Stimulated activated CD4-positive, alpha-beta T cell treated with anti-CD3 and anti-CD28 coated beads, Interleukin-4, amount 100 ng/mL, for 4 hours (primary cell): ENCODE results near the gene KCNH1.
"Not testable (repeated sequence)": the region's sequence is repeated elsewhere in the genome, so short reads cannot be mapped to it uniquely, and the experiment has no call there.

ENCODE experiments used
- DNase-seq, 2 experiments: peaks; one replicate each; pipeline ENCODE4 v3.0.0-alpha.2; 2020

KCNH1 gene

GRCh38 chr1:211007830-211008229, 126.1 kb downstream of the KCNH1 start:
- DNase-seq = no peak

- not testable (repeated sequence) for DNase-seq
Observed at GRCh38 chr1:210995931-210996330, 138.0 kb downstream of the KCNH1 start.

GRCh38 chr1:210992837-210993236, 141.1 kb downstream of the KCNH1 start:
- DNase-seq = no peak

GRCh38 chr1:210989905-210990304, 144.0 kb downstream of the KCNH1 start:
- DNase-seq = no peak

GRCh38 chr1:210981490-210981889, 152.5 kb downstream of the KCNH1 start:
- DNase-seq = no peak

- no peak for DNase-seq
Observed at GRCh38 chr1:210980082-210980481, 153.9 kb downstream of the KCNH1 start.

- no peak for DNase-seq
Observed at GRCh38 chr1:210978974-210979354, 155.0 kb downstream of the KCNH1 start.

GRCh38 chr1:210978316-210978973, 155.5 kb downstream of the KCNH1 start:
- DNase-seq = no peak

GRCh38 chr1:210951279-210951678, 182.7 kb downstream of the KCNH1 start:
- no peak for DNase-seq

GRCh38 chr1:210949940-210950546, 183.9 kb downstream of the KCNH1 start:
- peak; percentile 31 to 48 for DNase-seq

GRCh38 chr1:210949489-210949888, 184.5 kb downstream of the KCNH1 start:
- DNase-seq = no peak

GRCh38 chr1:210949039-210949438, 184.9 kb downstream of the KCNH1 start:
- DNase-seq = no peak

GRCh38 chr1:210944252-210944651, 189.7 kb downstream of the KCNH1 start:
- DNase-seq = no peak

- DNase-seq = no peak
Observed at GRCh38 chr1:210942513-210942912, 191.4 kb downstream of the KCNH1 start.

GRCh38 chr1:210940081-210940617, 193.8 kb downstream of the KCNH1 start:
- DNase-seq = no peak

- no peak for DNase-seq
Observed at GRCh38 chr1:210938416-210938925, 195.5 kb downstream of the KCNH1 start.

- no peak for DNase-seq
Observed at GRCh38 chr1:210937846-210938245, 196.1 kb downstream of the KCNH1 start.

GRCh38 chr1:210935905-210936304, 198.0 kb downstream of the KCNH1 start:
- DNase-seq = no peak

GRCh38 chr1:210932104-210932503, 201.8 kb downstream of the KCNH1 start:
- no peak for DNase-seq

- no peak for DNase-seq
Observed at GRCh38 chr1:210922666-210923065, 211.3 kb downstream of the KCNH1 start.

- DNase-seq = no peak
Observed at GRCh38 chr1:210920716-210921694, 212.9 kb downstream of the KCNH1 start.

- DNase-seq = no peak
Observed at GRCh38 chr1:210920258-210920657, 213.7 kb downstream of the KCNH1 start.

GRCh38 chr1:210918893-210919292, 215.1 kb downstream of the KCNH1 start:
- no peak for DNase-seq
